MV-4-11 (cell line): ENCODE measurements around the gene LSM14A.
"Not testable (repeated sequence)": the region's sequence is repeated elsewhere in the genome, so short reads cannot be mapped to it uniquely, and the experiment has no call there.

Experiments used
- DNase-seq: peaks from one replicate; lab custom pipeline; 2025; lab: John Stamatoyannopoulos, UW

The LSM14A gene

DNA sequence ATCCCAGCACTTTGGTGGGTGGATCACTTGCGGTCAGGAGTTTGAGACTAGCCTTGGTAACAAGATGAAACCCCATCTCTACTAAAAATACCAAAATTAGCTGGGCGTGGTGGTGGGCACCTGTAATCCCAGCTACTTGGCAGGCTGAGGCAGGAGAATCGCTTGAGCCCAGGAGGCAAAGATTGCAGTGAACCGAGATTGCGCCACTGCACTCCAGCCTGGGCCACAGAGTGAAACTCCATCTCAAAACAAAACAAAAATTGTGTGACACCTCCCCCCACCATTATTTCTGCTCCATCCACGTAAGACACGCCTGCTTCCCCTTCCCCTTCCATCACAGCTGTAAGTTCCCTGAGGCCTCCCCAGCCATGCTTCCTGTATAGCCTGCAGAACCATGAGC lies 13.3 kb upstream of the LSM14A start:
- DNase-seq, result peak; percentile 75

DNA sequence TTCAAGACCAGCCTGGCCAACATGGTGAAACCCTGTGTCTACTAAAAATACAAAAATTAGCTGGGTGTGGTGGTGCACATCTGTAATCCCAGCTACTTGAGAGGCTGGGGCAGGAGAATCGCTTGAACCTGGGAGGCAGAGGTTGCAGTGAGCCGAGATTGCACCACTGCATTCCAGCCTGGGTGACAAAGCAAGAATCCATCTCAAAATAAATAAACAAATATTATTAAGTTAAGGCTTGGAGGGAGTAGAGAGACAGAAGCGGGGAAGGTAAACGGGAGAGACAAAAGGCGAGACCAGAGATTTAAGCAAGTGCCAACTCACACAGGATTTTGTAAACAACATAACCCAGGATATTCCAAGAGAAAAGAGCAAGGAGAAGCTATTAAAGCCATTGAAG lies 12.8 kb upstream of the LSM14A start:
- DNase-seq, result not testable (repeated sequence)

DNA sequence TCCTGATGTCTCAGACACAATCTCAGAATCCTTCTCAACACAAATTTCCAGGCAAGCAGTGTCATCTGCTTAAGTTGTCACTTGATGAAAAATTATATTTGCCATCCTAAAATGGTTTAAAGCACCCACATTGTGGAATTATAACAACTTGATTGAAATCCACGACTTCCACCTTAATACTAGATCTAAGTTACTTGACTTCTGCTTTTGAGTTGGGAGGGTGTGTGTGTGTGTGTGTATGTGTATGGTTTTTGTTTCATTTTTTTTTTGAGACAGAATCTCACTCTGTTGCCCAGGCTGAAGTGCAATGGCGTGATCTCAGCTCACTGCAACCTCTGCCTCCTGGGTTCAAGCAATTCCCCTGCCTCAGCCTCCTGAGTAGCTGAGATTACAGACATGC lies 10.4 kb upstream of the LSM14A start:
- DNase-seq, result peak; percentile 67

DNA sequence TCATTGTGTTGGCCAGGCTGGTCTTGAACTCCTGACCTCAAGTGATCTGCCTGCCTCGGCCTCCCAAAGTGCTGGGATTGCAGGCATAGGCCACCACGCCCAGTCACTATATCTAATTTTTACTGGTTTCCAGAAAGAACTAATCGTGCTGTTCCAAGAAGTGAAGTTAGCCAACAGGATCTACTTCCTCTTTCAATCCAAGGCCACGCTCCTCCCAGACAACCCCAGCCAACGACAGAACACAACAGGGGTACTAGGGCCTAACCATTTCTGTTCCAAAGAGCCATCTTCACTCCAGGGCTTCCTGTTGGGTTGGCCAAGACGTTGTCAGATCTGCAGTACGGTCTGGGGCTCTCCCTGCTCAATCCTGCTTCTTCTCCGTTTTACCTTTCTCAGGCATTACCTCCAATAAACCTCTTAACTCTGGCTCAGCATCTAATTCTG lies 7.0 kb upstream of the LSM14A start:
- peak; percentile 100 for DNase-seq

DNA sequence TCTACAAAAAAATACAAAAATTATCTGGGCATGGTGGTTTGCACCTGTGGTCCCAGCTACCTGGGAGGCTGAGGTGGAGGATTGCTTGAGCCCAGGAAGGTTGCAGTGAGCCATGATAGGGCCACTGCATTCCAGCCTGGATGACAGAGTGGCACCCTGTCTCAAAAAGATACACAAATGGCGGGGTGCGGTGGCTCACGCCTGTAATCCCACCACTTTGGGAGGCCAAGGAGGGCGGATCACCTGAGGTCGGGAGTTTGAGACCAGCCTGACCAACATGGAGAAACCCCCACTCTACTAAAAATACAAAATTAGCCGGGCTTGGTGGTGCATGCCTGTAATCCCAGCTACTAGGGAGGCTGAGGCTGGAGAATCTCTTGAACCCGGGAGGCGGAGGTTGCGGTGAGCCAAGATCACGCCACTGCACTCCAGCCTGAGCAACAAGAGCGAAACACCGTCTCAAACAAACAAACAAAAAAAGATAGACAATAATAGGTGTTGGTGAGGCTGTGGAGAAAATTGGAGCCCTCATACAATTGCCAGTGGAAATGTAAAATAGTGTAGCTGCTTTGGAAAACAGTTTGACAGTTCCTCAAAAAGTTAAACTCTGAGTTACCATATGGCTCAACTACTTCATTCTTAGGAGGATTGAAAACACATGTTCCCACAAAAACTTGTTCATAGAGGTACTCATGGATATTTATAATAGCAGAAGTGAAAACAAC lies 2.7 kb upstream of the LSM14A start:
- peak; percentile 87 for DNase-seq

DNA sequence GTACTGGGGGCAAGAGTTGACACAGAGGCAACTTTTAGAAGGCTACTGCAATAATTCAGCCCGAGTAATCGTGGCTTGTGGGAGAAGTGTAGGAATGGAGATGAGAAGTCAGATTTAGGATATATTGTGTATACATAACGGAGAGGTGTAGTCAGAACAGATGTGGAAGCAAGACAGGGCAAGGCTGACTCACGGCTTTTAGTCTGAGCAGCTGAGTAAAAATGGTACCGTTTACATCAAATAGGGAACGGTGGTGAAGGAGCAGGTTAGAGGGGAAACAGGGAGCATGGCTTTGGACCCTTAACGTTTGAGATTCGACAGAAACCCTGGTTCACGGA lies 796 bp upstream of the LSM14A start:
- DNase-seq, result peak; percentile 76

DNA sequence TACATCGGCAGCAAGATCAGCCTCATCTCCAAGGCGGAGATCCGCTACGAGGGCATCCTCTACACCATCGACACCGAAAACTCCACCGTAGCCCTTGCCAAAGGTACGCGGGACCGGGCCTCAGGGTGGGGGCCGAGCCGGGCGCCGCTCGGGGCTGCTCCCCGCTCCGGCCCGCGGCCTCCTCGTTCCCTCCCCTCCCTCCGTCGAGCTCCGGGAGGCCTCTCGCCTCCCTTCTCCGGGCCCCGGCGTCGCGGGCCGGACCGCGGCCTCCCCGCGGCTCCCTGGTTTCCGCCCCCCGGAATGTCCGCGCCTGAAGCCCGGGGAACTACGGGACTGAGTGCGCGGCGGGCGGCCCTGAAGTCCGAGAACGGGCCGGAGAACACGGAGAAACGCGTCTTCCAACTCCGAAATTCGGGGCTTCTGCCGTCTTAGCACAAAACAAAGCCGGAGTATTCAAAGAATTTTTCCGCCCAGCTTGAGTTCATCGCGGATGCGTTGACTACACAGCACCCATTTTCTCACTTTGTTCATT lies 423 bp downstream of the LSM14A start:
- DNase-seq, result no peak

DNA sequence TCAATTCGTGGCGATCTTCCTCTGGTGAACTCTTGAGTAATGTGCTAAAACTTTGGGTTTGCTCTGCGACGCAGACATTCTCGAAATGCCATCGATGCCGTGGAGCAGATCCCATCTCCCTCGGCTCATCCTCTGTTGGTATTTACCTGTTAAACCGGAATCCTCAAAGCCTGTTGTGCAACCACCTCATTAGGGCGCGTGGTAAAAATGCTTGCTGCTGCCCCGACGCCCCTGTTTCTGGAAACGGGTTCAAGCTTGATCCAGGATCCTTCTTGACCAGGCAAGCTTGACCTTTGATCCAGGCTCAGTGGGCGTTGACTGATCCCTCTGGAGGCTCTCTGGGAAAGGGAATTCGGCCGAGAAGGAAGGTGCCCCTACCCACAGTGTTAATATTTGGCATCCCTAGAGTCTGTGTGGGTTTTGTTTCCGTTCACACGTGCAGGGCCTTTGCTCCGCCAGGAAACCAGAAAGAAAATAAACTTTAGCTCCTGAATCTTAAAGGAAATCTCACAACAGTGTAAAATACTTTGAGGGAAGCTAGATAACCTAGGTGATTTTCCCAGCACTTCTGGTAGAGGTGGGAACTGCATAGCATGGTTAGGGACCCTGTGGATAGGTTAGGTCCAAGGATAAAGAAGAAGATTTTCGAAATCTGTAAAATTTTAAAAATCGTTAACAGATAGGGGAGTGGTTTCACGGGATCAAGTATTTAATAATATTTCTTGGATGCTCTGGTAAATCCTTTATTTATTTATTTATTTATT lies 1.1 kb downstream of the LSM14A start:
- DNase-seq, result peak; percentile 33

DNA sequence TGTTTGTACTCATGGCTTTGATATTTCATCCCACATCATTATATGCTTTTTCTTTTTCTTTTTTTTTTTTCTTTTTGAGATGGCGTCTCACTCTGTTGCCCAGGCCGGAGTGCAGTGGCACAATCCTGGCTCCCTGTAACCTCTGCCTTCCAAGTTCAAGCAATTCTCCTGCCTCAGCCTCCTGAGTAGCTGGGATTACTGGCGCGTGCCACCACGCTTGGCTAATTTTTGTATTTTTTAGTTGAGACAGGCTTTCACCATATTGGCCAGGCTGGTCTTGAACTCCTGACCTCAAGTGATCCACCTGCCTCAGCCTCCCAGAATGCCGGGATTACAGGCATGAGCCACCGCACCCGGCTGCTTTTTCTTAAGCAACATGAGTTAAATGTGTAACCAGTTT lies 2.9 kb downstream of the LSM14A start:
- not testable (repeated sequence) for DNase-seq

DNA sequence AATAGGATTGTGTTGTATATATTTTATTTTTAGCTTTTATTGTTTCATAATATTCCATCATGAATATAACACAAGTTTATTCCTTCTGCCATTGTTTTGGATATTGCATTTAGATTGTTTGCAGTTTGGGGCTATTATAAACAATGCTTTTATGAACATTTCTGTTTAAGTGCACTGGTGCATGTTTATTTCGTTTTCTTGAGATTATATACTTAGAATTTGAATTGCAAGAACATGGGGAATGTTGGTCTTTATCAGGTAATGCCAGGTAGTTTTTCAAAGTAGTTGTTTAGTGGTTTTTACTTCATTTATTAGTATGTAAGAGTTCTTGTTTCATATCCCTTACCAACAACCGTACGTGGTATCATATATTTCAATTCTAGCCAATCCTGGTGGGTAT lies 4.3 kb downstream of the LSM14A start:
- DNase-seq, result no peak

DNA sequence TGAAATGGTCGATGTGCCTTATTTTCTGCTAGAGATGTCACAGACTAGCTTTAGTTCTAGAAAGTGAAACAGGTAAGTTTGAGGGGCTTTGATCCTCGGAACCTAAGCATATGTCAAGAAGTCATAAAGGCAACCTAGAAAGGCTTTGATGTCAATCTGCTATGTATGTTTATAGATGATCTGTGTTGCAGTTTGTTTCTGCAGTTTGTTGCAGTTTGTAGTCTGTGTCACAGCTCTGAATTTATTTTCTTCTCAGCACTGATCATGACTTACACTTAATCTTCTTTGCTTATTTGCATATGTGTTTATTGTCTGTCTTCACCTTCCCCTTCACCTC lies 5.9 kb downstream of the LSM14A start:
- no peak for DNase-seq

DNA sequence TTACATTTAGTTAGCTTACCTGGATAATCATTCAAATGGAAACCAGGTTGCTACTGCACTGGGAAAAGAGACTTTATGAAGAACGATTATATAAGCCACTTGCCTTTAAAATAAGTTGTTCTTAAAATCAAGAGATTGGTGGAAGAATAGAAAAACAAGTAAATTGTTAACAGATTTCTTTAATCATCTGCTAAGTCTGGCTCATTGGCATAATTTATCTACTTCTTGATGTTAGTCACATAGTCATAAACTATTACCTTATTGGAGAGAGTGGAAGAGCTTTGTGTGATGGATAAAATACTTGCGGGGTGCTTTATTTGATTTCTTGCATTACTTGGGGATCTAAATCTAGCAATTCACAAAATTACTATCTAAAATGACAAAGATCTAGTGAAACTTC lies 6.8 kb downstream of the LSM14A start:
- no peak for DNase-seq

DNA sequence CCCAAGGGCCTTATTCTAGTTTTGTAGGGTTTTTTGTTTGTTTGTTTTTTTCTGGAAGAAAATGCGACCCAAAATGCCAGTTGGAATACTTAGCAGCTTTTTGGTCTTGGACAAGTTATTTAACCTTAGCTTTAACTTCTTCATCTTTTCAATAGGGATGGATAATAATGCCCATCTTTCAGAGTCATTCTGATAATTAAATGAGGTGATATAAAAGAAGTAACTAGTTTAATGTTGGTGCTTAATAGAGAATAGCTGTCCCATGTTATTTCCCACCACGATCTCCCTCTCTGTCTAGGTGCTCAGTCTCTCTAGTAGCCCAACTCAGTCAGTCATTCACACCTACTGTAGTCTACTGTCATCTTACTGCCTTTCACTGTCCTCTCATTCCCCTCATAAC lies 8.0 kb downstream of the LSM14A start:
- no peak for DNase-seq

DNA sequence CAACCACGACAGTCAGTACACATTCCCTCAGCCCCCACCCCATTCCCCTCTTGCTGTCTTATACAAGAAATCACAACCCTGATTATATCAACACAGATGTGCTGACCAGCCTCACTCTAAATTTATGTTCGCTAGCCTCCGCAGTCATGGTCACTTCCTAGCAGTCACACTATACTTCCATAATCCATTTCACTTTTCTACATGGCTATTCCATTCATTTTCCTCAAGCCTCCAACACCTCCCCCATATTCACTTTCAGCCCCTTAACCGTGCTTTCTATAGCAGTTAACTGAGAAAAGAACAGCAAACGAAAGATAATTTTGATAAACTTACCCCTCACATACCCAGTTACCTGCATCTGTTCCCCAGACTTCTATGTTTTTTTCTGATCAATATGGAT lies 8.4 kb downstream of the LSM14A start:
- no peak for DNase-seq

DNA sequence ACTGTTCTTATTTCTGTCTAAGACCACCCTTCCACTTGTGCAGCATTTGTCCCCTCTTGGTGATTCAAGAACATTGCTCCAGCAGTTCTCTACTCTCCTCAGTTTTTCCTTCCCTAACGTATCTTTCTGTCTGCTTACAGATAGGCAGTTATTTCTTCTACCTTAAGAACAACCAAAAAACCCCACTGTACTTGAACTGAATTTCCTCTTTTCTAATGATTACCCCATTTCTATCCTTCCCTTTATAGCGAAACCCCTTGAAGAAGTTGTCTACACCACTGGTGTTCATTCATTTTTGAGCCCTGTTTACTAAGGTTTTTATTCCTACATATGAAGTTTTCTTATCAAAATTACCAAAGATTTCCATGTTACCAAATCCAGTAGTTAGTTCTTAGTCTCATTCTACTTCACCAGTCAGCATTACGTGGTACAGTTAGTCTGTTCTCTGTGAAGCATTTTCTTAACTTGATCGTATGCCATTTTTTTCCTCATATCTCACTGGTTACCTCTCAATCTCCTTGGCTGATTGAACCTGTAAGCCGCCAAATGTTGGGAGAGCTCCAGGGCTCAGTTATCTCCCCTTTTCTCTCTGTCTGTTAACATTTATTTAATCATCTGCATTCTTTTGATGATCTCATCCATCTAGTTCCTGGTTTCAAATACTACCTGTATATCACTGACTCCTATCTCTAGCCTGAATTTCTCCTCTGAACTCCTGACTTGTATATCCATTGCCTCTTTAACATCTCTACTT lies 9.0 kb downstream of the LSM14A start:
- DNase-seq, result peak; percentile 32

DNA sequence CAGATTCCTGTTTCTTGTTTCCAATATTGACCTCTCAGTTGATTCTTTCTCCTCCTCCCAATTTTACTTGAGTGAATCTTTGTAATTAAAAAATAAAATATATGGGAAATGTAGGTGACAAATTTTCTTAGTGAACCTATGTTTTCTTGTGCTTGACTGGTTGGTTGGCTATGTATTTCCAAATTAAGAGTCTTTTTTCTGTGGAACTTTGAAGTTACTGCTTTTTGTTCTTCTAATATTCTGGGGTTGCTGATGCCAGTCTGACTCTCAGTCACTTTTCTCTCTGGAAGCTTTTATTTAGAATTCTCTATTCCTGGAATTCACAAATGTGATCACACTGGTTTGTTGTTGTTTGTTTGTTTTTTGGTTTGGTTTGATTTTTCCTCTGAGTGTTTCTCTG lies 9.8 kb downstream of the LSM14A start:
- DNase-seq, result no peak

DNA sequence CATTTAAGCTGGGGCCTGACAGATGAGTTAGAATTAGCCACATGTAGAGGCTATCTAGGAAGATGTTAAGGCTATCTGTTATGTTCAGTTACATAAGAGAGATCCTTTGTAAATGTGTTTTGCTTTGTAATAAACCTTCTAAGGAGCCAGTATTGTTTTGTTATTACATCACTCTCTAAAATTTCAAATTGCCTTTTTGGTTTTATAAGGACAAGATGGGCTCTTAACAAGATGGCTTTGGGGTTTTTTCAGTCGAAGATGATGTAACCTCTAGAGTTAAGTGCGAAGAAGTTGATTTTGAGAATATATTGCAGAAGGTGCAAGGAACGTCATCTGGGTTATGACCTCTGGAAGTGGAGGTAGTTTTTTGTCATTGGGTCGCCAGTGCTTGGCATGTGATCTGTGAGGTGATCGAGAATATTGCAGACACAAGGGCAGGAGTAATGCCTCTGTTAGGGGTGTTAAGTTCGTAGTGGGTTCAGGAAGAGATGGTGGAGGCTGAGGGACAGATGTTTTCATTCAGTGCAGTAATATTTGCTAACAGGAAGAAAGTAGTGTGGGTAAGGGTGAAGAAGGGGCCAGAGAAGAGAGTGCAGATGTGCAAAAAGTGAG lies 12.7 kb downstream of the LSM14A start:
- DNase-seq, result peak; percentile 74

DNA sequence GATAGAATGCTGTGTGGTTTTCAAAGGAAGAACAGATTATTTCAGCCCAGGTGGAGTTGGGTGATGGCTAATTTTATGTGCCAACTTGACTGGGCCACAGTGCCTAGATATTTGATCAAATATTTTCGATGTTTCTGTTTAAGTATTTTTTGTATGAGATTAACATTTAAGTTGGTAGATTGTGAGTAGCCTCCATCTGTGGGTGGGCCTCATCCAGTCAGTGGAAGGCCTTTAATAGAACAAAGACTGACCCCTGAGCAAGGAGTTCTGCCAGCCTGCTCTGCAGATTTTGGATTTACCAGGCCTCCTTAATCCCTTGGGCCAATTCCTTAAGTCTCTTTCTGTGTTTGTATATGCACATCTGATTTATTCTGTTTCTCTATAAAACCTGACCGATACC lies 13.9 kb downstream of the LSM14A start:
- DNase-seq, result no peak

DNA sequence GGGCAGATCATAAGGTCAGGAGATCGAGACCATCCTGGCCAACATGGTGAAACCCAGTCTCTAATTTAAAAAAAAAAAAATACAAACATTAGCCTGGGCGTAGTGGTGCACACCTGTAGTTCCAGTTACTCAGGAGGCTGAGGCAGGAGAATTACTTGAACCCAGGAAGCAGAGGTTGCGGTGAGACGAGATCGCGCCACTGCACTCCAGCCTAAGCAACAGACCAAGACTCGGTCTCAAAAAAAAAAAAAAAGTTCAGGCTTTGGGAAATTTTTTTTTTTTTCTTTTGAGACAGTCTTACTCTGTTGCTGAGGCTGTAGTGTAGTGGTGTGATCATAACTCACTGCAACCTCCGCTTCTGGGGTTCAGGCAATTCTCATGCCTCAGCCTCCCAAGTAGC lies 14.7 kb downstream of the LSM14A start:
- no peak for DNase-seq

DNA sequence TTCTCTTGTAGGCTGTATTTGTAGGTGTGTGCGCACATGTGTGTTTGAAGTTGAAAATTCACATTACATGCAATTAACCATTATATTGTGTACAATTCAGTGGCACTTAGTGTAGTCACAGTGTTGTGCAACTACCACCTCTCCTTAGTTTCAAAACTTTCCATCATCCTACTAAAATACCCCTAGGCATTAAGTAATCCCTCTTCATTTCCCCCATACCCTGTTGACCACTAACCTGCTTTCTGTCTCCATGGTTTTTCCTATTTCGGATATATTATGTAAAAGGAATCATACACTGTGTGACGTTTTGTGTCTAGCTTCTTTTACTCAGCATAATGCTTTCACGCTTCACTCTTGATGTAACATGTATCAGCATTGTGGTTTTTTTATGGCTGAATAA lies 16.1 kb downstream of the LSM14A start:
- DNase-seq, result peak; percentile 46

DNA sequence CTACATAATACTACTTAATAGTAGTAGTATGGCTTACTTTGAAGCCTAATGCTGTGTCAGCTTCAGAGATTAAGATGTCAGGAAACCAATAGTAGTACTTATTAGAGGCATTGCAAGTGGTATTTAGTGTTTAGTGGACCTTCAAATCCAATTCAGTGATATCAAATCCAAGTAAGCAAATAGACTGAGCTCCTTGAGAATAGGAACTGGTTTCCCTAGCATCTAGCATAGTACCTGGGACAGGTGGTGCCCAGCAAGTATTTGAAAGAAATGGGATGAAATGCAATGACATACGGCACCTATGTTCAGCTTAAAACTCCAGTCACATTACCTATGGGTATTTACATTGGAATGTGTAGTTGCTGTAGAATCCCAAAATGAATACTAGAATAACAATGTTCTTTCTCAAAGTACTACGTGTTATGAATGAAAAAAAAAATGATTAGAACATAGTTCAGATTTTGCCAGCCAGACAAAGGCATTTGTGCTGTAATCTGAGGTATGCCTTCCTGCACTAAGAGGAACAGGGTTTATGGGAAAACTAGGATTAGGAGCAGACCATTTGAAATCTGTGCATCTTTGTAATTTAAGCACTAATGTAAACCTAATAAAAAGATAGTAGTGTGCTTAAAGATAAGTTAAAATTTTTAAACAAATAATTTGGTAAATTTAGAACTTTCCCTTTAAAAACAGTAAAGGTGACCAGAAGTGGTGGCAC lies 17.1 kb downstream of the LSM14A start:
- DNase-seq, result no peak

DNA sequence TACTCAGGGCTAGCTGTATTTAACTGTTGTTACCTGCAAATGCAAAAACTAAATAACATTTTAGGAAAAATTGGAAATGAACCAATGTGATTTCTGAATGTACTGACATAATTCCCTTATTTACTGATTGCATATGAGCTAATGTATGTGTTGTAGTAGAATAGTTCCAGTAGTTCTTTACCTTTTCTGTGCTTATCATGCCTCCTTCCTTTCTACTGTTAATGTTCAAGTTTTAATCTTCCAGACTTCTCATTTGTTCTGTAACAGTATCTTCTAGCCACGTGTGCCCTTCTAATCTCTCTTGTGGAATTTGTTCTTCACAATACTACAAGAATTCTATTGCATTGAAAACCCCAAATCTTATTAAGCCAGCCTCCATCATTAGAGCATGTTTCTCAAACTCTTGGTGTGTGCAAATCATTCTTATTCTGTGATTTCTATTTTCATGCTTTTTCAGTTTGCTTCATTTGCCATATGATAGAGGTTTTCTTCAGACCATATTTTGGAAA lies 17.7 kb downstream of the LSM14A start:
- no peak for DNase-seq
